ENCODE data around the gene ZC3H11A. TPM values are rescaled to one million over a fixed set of nuclear protein-coding genes. Genes with fewer than 3 reads are reported as not detected.

Gene ZC3H11A
- total and polyA plus RNA-seq, 2 of the 13 experiments (the other 11 are each of a cell fraction or from before 2014, with no cell fraction given), result 56.9 to 59.7 TPM

DNA sequence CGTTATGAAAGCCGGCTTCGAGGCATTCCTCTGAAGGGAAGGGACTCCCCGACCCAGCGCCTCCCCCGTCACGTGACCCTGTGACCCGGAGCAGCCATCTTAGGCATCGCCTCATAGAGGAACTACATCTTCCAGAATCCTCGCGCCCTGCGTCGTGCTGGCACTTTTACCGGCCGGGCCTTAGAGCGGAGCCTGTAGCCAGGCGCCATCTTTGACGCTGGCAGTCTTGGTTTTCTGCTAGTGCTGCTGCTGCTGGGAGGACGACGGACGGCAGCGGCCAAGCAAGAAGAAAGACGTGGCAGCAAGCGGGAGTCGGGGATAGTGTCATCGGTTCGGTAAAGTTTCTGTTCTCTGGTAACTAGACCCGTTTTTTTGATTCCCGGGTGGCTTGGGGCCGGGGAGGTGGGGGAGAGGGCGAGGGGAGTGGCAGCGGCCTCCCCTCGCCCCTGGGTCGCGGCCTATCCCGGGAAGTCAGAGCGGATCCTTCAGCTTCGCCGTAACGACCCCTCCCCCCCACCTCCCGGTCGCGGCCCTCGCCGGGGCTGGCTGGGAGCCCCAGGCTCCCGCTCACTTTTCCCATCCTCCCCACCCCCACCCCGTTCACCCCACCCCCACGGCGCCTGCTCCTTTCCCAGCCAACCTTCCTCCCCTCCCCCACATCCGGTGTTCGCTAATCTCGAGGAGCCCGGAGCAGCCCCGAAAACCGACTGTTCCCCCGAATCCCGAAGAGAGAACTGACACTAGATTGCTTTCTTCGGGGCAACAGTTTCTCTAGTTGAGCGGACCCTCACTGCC lies at the start of gene ZC3H11A, which contains the start of gene ZBED6 (continued):
- TF ChIP-seq, protein P1, sequence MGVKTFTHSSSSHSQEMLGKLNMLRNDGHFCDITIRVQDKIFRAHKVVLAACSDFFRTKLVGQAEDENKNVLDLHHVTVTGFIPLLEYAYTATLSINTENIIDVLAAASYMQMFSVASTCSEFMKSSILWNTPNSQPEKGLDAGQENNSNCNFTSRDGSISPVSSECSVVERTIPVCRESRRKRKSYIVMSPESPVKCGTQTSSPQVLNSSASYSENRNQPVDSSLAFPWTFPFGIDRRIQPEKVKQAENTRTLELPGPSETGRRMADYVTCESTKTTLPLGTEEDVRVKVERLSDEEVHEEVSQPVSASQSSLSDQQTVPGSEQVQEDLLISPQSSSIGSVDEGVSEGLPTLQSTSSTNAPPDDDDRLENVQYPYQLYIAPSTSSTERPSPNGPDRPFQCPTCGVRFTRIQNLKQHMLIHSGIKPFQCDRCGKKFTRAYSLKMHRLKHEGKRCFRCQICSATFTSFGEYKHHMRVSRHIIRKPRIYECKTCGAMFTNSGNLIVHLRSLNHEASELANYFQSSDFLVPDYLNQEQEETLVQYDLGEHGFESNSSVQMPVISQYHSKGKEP (CRISPR knock-in tag; IDR thresholded peaks at IDR 0.05), result no peak
- TF ChIP-seq NCOA2 (CRISPR knock-in tag; IDR thresholded peaks at IDR 0.05) (peak; percentile 36; the same call in 1 of the 2 replicates), KDM2A (CRISPR knock-in tag; IDR thresholded peaks at IDR 0.05; ENCODE audit: borderline replicate concordance, low read depth) (peak; percentile 86), ZNF383 (CRISPR knock-in tag; IDR thresholded peaks at IDR 0.05; ENCODE audit: borderline replicate concordance) (no peak), ZNF569 (CRISPR knock-in tag; IDR thresholded peaks at IDR 0.05; ENCODE audit: borderline replicate concordance) (no peak), ZNF121 (CRISPR knock-in tag; IDR thresholded peaks at IDR 0.05) (no peak), ISL2 (CRISPR knock-in tag; IDR thresholded peaks at IDR 0.05) (peak; percentile 50), ZNF550 (CRISPR knock-in tag; IDR thresholded peaks at IDR 0.05; ENCODE audit: borderline replicate concordance) (no peak), BHLHE40 (IDR thresholded peaks at IDR 0.05; ENCODE audit: low read length) (peak; percentile 94), ZNF782 (CRISPR knock-in tag; IDR thresholded peaks at IDR 0.05; ENCODE audit: borderline replicate concordance) (no peak)
- TF ChIP-seq, protein P2, sequence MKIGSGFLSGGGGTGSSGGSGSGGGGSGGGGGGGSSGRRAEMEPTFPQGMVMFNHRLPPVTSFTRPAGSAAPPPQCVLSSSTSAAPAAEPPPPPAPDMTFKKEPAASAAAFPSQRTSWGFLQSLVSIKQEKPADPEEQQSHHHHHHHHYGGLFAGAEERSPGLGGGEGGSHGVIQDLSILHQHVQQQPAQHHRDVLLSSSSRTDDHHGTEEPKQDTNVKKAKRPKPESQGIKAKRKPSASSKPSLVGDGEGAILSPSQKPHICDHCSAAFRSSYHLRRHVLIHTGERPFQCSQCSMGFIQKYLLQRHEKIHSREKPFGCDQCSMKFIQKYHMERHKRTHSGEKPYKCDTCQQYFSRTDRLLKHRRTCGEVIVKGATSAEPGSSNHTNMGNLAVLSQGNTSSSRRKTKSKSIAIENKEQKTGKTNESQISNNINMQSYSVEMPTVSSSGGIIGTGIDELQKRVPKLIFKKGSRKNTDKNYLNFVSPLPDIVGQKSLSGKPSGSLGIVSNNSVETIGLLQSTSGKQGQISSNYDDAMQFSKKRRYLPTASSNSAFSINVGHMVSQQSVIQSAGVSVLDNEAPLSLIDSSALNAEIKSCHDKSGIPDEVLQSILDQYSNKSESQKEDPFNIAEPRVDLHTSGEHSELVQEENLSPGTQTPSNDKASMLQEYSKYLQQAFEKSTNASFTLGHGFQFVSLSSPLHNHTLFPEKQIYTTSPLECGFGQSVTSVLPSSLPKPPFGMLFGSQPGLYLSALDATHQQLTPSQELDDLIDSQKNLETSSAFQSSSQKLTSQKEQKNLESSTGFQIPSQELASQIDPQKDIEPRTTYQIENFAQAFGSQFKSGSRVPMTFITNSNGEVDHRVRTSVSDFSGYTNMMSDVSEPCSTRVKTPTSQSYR (CRISPR knock-in tag; IDR thresholded peaks at IDR 0.05; ENCODE audit: borderline replicate concordance), result peak; percentile 74
- TF ChIP-seq, protein P3, sequence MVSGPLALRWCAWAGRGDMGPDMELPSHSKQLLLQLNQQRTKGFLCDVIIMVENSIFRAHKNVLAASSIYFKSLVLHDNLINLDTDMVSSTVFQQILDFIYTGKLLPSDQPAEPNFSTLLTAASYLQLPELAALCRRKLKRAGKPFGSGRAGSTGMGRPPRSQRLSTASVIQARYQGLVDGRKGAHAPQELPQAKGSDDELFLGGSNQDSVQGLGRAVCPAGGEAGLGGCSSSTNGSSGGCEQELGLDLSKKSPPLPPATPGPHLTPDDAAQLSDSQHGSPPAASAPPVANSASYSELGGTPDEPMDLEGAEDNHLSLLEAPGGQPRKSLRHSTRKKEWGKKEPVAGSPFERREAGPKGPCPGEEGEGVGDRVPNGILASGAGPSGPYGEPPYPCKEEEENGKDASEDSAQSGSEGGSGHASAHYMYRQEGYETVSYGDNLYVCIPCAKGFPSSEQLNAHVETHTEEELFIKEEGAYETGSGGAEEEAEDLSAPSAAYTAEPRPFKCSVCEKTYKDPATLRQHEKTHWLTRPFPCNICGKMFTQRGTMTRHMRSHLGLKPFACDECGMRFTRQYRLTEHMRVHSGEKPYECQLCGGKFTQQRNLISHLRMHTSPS (CRISPR knock-in tag; IDR thresholded peaks at IDR 0.05; ENCODE audit: low read depth), result no peak
- TF ChIP-seq, protein P4, sequence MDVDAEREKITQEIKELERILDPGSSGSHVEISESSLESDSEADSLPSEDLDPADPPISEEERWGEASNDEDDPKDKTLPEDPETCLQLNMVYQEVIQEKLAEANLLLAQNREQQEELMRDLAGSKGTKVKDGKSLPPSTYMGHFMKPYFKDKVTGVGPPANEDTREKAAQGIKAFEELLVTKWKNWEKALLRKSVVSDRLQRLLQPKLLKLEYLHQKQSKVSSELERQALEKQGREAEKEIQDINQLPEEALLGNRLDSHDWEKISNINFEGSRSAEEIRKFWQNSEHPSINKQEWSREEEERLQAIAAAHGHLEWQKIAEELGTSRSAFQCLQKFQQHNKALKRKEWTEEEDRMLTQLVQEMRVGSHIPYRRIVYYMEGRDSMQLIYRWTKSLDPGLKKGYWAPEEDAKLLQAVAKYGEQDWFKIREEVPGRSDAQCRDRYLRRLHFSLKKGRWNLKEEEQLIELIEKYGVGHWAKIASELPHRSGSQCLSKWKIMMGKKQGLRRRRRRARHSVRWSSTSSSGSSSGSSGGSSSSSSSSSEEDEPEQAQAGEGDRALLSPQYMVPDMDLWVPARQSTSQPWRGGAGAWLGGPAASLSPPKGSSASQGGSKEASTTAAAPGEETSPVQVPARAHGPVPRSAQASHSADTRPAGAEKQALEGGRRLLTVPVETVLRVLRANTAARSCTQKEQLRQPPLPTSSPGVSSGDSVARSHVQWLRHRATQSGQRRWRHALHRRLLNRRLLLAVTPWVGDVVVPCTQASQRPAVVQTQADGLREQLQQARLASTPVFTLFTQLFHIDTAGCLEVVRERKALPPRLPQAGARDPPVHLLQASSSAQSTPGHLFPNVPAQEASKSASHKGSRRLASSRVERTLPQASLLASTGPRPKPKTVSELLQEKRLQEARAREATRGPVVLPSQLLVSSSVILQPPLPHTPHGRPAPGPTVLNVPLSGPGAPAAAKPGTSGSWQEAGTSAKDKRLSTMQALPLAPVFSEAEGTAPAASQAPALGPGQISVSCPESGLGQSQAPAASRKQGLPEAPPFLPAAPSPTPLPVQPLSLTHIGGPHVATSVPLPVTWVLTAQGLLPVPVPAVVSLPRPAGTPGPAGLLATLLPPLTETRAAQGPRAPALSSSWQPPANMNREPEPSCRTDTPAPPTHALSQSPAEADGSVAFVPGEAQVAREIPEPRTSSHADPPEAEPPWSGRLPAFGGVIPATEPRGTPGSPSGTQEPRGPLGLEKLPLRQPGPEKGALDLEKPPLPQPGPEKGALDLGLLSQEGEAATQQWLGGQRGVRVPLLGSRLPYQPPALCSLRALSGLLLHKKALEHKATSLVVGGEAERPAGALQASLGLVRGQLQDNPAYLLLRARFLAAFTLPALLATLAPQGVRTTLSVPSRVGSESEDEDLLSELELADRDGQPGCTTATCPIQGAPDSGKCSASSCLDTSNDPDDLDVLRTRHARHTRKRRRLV (CRISPR knock-in tag; IDR thresholded peaks at IDR 0.05), result peak; percentile 53; the same call in 1 of the 2 replicates
- TF ChIP-seq, protein P5, sequence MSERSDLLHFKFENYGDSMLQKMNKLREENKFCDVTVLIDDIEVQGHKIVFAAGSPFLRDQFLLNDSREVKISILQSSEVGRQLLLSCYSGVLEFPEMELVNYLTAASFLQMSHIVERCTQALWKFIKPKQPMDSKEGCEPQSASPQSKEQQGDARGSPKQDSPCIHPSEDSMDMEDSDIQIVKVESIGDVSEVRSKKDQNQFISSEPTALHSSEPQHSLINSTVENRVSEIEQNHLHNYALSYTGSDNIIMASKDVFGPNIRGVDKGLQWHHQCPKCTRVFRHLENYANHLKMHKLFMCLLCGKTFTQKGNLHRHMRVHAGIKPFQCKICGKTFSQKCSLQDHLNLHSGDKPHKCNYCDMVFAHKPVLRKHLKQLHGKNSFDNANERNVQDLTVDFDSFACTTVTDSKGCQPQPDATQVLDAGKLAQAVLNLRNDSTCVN (CRISPR knock-in tag; IDR thresholded peaks at IDR 0.05; ENCODE audit: borderline replicate concordance), result no peak
- TF ChIP-seq, protein P6, sequence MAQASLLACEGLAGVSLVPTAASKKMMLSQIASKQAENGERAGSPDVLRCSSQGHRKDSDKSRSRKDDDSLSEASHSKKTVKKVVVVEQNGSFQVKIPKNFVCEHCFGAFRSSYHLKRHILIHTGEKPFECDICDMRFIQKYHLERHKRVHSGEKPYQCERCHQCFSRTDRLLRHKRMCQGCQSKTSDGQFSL (CRISPR knock-in tag; IDR thresholded peaks at IDR 0.05), result peak; percentile 79; the same call in 1 of the 2 replicates
